ENCODE measurements around the gene PID1. TPM values are rescaled to one million over a fixed set of nuclear protein-coding genes. Genes with fewer than 3 reads are reported as not detected.

Gene PID1
- polyA plus RNA-seq, 4 donors = 7.3 to 8.3 (median 8.0) TPM

DNA sequence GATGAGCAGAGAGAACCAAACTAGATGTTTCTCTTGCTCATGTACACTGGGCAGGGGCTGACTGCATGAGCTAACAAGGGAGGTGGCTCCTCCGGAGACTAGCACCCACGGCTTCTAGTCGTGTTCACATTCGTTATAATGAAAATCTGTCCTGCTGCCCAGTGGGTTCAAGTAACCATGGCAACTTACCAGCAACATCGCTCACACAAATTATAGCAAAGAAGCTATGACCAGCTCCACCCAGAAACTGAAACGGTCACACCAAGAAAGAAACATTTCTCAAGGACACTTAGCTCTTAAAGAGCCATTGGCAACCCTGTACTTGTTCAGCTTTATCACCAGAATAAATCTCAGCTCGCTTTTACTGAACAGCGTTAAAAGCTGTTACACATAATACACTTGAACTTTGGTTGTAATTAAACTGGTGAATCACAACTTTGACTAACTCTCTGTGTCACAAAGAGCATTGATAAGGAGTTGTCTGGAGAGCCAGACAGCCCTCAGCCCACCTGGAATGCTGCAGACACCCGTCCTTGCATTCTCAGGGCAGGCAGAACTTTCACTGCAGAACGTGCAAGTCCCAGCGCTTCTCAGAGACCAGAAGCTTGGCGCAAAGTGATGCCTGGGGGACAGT, 141.2 kb downstream of the PID1 start:
- DNase-seq (ENCODE audit: low read depth in 4 of 4, low spot score in 3 of 4) = no peak

DNA sequence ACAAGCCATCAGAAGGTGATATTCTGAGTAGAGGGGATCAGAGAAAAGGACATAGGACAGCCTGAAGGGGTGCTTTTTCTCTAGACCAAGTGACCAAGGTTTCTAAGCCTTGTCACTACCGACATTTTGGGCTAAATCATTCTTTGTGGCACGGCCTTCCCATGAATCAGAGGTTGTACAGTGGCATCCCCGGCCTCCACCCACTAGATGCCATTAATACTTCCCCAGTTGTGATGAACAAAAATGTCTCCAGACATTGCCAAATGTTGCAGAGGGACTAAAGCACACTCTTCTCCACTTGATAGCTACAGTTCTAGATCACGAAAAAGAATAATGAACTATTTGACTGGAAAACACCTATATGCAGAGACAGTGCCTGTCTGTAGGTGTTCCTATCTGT, 143.6 kb downstream of the PID1 start:
- no peak for DNase-seq (ENCODE audit: low read depth in 4 of 4, low spot score in 3 of 4)

DNA sequence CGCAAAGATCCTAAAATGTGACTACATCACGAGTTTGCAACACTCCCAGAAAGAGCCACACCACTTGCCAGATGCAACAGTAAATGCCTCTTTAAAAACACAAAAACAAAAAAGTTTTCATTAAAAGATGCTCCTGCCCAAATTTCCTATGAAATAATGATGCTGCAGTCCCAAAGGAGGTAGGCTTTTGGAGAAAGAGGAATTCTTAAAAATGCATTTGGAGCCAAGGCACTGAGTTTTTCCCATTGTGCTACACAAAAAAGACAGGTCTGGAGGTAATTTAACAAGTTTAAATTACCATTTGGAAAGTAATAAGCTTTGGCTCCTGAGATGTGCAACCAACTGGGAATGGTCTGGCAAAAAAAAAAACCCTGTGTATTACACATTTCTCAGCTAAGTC, 145.0 kb downstream of the PID1 start:
- DNase-seq (ENCODE audit: low read depth in 4 of 4, low spot score in 3 of 4) = no peak

DNA sequence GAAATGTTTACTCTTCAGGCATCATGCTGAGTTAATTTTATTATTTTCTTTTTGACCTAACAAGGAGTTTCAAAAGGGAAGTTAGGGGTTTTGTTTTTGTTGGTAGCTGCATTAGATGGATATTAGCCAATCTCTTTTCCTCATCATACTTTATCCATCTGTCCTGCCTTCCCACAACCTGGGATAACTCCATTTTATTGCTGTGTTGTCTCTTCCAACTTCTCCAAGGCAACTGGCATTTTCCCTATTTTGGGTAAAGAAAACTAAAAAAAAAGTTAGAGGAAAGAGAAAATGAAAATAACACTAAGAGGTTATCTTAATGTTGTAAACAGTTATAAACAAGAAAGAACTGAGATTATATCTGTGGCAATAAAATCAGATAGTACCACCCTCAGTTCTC, 147.0 kb downstream of the PID1 start:
- peak; percentile 6 to 28 (median 14) for DNase-seq (ENCODE audit: low read depth in 4 of 4, low spot score in 3 of 4)

DNA sequence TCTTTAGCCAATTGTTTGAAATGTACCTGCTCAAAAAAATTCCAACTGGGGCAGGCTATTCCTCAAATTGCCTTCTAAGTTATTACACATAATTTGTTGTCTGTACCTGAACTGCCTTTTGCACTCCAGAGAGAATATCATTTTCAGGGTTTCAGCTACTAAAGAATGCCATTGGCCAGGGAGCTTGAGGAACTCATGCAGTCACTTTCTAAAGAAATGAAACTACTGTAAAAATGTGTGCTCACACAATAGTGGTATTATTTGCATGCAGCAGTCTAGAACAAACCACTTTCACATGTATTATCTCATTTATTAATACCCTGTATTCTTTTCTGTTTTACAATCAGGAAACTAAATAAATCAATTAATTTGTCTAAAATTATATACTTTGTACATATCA, 152.2 kb downstream of the PID1 start:
- no peak for DNase-seq (ENCODE audit: low read depth in 4 of 4, low spot score in 3 of 4)

DNA sequence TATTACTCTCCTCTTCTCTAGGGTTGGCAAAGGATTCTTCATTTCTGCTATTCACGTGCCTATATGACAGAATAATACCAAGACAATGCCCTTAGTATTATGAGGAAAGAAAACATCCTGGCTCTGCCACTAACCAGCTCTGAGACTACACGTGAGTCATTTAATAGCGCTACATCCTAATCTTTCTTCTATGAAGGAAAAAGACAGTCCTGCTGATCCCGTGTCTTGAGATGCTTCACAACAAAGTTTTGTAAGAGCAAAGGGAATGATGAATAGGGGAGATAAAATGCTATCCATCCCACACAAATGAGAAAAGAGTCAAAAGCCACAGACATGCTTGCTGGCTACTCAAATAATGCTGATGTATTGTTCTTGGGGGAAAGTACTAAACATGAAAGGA, 152.8 kb downstream of the PID1 start:
- no peak for DNase-seq (ENCODE audit: low read depth in 4 of 4, low spot score in 3 of 4)

DNA sequence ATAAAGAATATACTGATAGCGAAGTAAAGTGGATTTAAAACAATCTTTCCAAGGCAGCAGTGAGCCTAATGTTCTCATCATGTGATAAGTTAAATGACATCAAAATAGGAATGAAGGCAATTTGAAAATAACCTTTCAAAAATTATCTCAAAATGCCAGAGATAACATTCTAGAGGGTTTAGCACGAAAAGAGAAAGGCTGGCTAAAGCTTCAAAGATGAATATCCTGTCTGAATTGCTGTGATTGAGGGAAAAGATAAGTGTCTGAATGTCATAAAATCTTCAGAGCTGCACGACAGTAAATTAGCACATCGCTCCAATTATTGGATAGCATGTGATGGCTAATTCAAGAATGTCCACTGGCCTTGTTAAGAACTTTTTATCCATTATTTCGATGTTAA, 159.3 kb downstream of the PID1 start:
- DNase-seq (ENCODE audit: low read depth in 4 of 4, low spot score in 3 of 4) = no peak

DNA sequence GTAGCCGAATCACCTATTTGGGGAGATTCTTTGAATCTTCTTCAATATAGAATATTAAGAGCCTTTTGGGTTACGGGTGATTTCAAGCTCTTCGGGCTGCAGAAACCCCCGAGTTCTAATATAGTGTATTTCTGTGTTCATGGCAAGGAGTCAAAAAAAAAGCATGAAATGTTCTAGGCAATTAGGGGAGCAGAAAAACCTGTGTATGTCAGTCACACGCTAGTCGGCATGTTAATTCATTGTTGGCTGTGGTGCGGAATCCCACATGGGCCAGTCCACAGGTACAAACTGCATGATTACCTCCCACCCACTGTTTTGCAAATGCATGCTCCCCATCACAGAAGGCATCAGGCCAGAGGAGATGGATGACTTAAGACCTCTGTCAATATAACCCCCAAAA, 161.9 kb downstream of the PID1 start:
- DNase-seq (ENCODE audit: low read depth in 4 of 4, low spot score in 3 of 4) = no peak

DNA sequence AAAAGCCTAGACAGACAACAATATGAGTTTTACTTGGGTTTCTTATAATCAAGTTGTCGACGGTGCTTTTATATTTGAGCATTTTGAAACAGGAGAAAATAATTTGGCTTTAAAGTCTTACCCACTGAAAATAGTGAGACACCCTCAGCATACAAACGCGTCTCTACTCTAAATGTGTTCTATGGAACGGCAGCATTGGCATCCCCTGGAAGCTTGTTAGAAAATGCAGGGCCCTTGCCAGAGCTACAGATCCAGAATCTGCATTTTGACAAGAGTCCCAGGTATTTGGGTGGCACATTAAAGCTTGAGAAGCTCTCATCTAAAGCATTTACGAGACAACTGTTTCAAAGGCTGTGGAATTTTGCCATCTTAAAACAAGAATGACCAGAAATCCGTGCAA, 163.5 kb downstream of the PID1 start:
- DNase-seq (ENCODE audit: low read depth in 4 of 4, low spot score in 3 of 4) = no peak

DNA sequence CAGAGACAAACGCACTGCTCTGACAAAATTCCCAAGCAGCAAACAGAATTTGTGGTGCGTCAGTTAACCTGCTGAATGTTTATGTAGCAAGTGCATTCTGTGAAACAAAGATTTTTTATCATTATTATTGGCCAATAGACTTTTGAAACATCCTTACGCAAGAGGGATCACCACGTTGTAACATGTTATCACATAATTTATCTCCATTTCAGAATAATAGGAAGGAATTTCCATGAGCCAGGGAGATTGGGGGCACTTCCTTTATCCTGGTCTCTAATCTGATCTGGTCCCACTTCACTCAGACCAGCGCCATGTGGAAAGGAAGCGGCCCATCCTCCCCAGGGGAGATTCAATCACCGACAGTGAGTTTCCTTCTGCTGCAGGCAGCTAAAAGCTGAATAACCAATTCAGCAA, 166.1 kb downstream of the PID1 start:
- DNase-seq (ENCODE audit: low read depth in 4 of 4, low spot score in 3 of 4) = no peak

DNA sequence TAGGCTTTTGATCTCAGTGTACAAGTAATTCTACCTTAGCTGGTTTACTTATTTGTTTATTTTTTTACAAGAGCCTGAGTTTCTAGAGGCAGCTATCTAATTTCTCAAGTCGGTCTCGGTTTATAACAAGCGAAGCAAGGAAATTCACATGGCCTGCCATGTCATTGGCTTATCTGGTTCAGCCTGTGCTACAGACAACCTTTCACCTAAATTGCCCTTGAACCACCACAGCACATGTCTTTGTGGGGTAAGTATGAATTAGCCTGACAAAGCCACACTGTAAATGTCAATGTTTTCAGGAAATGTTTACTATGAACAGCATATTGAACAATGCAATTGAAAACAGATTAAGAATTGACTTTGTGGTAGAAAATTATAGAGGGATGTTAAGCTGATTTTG, 167.1 kb downstream of the PID1 start:
- no peak for DNase-seq (ENCODE audit: low read depth in 4 of 4, low spot score in 3 of 4)

DNA sequence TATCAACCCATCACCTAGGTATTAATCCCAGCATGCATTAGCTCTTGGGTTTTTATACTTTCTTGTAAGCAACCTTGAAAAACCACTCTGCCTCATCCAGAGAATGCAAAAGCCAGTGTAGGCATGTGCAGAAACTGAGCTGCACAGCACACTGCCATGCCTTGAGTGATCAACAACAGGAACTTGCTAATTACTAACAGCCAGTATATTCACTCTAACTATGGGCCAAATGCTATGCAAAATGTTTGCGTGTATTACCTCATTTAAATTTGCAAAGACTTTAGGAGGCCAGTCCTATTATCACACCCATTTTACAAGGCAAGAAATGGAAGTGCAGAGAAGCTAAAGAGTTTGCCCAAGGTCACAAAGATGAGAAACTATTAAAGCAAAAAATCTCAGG, 169.8 kb downstream of the PID1 start:
- DNase-seq (ENCODE audit: low read depth in 4 of 4, low spot score in 3 of 4) = no peak

DNA sequence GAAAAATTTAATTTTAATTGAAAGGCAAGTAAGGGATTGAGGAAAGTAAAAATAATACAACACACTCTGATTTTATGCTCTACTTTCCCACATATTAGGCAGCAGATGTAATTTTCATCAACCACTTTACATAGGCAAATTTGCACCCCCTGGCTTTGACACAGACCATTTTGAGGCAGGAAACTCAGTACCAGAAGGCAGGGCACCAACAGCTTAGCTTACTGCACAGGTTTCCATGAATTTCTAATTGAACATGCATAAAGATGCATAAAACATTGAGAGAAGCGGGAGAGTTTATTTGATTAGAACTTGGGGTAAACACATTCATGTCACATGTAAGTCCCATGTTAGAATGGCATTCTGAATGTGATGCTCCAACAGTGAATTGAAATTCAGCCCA, 171.9 kb downstream of the PID1 start:
- DNase-seq (ENCODE audit: low read depth in 4 of 4, low spot score in 3 of 4) = no peak

DNA sequence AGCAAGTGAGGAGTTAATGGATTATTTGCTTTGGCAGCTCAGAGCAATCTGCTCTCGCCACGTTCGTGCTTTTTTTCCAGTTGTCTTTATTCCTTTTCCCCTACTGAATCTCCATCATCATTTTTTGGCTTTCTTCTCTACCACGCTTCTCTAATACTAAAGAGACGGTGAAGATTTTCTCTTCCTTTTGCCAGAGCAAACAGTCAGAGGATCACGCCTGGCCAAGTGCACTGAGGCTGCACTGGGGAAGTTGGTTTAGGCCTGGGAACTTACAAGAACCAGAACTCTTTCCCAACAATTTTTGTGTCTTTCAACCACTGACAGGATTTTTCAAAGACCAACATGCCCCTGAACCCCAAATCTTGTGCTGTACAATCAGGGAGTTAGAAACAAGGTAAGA, 172.3 kb downstream of the PID1 start:
- DNase-seq (ENCODE audit: low read depth in 4 of 4, low spot score in 3 of 4) = no peak

DNA sequence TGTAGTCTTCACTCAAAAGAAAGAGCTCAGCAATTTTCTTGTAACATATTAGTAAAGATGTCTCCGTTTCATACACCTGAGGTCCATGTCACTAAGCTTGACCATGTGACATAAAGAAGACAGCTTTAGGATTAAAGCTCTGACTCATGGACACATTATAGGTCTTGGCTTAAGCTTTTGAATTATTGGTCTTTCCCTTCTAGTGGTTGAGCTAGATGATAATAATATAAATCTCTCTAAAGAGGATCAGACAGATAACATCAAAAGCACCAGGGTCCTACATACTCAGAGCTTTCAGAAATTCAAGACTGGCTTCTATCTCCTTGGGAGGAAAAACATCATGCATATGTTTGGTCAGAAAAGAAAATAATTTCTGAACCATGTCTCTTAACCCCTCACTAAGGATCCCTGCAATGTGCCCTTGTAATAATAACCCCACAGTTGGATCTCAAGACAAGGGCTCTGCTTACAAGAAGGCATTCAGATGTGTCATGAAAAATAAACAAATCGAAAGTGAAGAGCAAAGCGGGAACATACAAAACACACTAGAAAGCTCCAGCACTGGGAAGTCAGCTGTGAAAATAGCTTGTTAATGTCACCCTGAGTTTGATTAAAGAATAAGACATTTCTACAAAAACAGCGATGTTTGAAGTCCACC, 174.5 kb downstream of the PID1 start:
- no peak for DNase-seq (ENCODE audit: low read depth in 4 of 4, low spot score in 3 of 4)

DNA sequence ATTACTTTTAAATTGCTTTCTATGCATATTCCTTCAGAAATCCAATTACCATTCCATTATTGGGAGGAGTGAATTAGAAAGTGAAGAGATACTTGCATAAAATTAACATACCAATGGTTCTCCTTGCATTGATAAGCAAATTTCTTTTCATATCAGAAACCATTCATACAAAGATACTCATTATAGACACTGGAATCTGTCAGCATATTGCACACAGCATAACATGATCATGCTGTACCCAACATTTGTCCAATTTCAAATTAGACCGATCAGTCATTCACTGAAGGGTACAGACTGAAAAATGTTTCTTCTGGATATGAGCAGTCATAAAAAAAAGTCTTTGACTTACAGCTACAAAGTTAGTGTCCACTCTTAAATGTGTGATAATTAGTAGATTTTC, 175.6 kb downstream of the PID1 start:
- no peak for DNase-seq (ENCODE audit: low read depth in 4 of 4, low spot score in 3 of 4)

DNA sequence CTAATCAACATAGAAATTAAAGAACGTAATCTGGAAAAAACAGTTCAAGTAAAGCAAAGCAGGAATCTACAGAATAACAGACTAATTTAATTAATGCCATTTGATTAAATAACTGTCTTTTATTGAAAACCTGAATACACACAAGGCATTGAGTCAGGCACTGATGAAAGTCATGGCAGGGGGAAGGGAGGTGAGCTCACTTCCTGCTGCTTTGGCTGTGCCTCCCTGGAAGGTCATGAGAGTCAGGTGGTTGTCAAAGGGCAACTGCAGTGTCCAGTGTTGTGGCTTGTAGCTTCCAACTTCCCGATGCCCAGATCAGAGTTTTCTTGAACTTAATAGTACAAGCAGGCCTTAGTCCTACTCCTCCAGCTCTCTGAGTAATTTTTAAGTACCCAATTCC, 180.9 kb downstream of the PID1 start:
- no peak for DNase-seq (ENCODE audit: low read depth in 4 of 4, low spot score in 3 of 4)

DNA sequence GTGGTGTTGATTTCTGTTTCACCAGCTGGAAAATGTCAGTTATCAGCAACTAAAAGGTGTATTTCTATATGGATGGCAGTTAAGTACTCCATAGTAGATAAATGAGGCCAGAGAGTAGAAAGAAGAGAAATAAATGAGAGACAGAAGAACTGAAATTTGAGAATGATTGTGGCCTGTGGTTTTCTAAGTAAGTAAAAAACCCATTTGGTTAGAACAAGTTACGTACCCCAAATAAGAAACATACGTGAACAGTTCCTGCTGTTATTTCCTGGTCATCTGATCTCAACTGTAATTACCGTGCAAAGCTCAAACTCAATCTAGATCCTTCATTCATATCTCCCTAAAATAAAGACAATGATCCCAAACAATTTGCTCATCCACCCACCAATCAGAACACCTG, 181.3 kb downstream of the PID1 start:
- no peak for DNase-seq (ENCODE audit: low read depth in 4 of 4, low spot score in 3 of 4)

DNA sequence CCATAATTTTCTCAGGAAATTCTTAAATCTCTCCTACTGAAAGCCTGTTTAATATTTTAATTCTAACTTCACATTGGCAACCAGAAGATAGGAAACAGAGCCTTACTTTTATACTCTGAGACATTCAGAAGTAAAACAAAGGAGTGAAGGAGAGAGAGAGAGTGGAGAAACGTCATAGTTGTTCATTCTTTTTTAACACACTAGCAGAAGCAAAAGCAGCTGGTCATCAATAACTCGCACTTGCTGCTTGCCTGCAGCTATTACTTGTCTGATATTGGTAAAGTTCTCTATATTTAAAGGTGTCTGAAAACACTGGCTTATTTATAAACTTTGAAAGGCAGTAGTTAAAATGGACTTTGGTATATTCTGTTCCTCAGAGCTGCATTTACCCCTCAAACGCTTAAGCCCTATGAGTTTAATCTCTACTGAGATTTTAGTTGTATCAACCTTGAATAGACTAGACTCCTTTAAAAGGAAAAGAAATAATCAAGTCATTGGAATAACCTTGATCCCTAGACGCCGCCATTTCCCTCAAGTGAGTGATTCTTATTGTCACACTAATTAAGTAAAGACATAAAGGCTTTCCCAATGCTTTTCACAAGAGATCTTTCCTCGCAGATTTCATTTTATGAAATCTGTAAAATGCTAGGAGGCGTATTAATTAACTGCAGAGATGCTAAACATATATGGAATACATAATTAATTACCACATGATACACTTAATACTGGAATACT, 182.0 kb downstream of the PID1 start:
- no peak for DNase-seq (ENCODE audit: low read depth in 4 of 4, low spot score in 3 of 4)

DNA sequence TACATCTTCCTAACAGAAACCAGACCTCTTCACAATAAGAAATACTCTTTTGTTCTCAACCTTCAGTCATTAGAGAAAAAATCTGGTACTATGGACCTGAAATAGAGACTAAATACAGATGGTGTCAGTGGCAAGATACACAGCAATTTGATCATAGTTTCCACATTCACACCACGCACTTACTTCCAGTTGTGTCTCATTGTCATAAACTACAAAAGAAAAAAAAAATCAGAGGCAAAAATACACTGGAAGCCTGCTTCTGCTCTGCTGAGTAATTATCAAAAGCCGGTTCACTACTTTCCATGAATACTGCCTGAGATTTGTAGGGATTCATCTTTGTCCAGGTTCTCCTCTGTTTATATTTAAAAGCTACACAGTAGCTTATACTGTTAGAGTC, 182.6 kb downstream of the PID1 start:
- no peak for DNase-seq (ENCODE audit: low read depth in 4 of 4, low spot score in 3 of 4)

DNA sequence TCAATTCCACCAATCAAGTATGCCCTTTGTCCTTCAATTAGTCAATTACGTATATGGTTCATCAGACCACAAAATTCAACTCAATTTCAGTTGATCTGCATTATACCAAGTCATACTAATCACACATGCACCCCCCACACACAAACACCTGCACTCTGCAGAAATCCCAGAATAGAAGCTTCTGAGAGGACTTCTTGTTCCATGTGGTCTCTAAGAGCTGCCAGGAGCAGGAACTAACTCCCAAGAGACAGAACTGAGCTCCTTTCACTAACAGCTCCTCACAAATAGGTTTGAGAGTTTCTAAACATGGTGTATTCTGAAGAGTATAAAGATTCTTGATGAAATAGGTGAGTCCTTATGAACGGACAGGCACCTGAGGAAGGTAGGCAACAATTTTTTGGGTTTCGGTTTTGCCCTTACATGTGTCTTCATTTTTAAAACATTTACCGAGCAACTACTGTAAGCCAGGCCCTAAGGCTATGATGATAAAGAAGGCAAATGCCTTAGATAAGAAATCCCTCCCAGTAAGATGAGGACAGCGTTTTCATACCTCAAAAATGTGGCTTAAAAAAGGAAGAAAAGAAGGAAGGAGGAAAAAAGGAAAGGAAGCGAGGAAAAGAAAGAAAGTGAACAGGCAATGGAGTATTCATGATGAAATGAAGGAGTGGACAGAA, 183.1 kb downstream of the PID1 start:
- no peak for DNase-seq (ENCODE audit: low read depth in 4 of 4, low spot score in 3 of 4)

DNA sequence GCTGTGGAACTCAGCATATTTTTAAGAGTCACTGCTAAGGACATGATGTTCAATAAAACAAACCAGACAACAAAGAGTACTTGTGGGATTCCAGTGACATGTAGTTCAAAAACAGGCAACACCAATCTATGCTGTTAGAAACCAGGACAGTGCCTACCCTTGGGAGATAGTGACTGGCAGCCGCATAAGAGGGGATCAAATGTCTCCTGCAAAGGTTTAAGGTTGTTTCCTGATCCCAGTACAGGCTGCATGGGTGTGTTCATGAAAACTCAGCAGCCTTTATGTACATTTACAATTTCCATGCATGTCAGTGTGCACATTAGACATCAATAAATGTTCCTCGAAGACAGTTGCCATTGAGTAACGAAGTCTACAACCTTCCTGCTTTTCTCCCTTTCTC, 183.8 kb downstream of the PID1 start:
- DNase-seq (ENCODE audit: low read depth in 4 of 4, low spot score in 3 of 4) = no peak
